Gastroesophageal sphincter (tissue), 3 donors: ENCODE data around the gene HIVEP2.

Experiments
- POLR2A ChIP-seq, 2 donors: fragments of 450-650 bp; IDR thresholded peaks; one replicate each; pipeline ENCODE4 v1.6.1; 2017; ENCODE audit warnings: antibody characterized with exemption in 2 of 2, mild to moderate bottlenecking in 2 of 2, moderate library complexity in 1 of 2
- TF ChIP-seq, protein P1 (sequence below), 4 experiments: fragments of 200-600 bp in 2 of 4; fragments of 450-650 bp in 2 of 4; sonication (generic) in 1 of 4; IDR thresholded peaks; one replicate each; pipeline ENCODE4 v1.5.1; 2017 to 2019; ENCODE audit warnings: antibody characterized with exemption in 4 of 4, mild to moderate bottlenecking in 2 of 4, moderate library complexity in 2 of 4

GRCh38 chr6:142880201-142880600, 64.8 kb downstream of the HIVEP2 start:
- TF ChIP-seq, protein P1, sequence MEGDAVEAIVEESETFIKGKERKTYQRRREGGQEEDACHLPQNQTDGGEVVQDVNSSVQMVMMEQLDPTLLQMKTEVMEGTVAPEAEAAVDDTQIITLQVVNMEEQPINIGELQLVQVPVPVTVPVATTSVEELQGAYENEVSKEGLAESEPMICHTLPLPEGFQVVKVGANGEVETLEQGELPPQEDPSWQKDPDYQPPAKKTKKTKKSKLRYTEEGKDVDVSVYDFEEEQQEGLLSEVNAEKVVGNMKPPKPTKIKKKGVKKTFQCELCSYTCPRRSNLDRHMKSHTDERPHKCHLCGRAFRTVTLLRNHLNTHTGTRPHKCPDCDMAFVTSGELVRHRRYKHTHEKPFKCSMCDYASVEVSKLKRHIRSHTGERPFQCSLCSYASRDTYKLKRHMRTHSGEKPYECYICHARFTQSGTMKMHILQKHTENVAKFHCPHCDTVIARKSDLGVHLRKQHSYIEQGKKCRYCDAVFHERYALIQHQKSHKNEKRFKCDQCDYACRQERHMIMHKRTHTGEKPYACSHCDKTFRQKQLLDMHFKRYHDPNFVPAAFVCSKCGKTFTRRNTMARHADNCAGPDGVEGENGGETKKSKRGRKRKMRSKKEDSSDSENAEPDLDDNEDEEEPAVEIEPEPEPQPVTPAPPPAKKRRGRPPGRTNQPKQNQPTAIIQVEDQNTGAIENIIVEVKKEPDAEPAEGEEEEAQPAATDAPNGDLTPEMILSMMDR (IDR thresholded peaks at IDR 0.05): no peak
- no peak for TF ChIP-seq POLR2A (IDR thresholded peaks at IDR 0.05)
